ENCODE measurements around the gene WDR90.
"Not testable (repeated sequence)": the region's sequence is repeated elsewhere in the genome, so short reads cannot be mapped to it uniquely, and the experiment has no call there.

The WDR90 gene

GRCh38 chr16:689175-689897 is 40.2 kb downstream of the WDR90 start:
- DNase-seq (ENCODE audit: low spot score), result no peak

- DNase-seq (ENCODE audit: low spot score), result not testable (repeated sequence)
These were observed 42.1 kb downstream of the WDR90 start for GRCh38 chr16:691242-691641.

DNA sequence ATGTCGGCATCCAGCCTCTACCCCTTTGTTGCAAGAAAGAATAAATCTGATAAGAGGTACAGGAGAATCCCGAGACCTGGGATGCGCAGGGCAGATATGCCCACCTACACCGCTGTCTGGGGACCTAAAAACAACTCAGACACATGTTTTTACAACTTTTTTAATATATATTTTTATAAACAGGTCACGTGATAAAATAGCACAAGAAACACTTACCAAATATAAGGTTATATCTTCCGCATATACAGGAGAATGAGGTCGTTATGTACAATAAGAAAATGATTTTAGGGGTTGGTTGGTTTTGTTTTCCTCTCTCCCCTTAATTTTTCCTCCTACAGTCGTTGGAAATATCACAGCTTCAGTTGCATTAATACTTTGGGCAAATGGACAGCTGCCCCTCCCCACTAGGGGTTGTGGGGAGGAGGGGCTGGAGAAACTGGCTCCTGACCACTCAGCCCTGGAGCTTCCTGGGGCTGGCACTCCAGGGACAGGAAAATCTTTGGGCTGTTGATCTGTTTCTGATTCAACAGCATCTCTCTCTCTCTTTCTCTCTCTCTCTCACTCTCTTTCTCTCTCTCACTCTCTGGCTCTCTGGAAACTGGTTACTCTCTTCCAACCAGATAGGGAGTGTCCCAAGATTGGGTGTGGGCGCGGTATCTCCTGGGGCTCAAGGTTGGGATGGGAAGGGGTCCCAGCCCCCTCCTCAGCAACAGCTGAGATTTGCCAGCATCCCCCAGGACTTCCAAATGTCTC is 43.4 kb downstream of the WDR90 start:
- no peak for DNase-seq (ENCODE audit: low spot score)

DNA sequence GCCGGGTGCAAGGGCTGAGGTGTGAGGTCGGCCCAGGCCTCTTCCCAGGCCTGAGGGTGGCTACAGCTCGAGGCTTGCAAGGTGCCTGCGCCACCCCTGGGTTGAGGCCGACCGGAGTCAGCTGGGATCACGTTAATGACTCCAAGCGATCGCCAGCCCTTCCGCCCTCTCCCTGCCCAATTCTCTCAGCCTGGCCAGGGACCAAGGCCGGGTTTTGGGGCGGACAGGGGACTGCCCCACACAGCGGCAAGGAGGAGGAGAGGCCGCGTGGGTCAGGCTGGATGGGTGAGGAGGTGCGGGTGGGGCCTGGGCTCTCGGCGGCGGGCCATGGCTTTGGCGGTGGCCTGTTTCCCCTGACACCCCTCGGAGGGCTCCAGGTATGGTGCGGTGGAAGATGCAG is 44.2 kb downstream of the WDR90 start:
- DNase-seq (ENCODE audit: low spot score), result no peak

DNA sequence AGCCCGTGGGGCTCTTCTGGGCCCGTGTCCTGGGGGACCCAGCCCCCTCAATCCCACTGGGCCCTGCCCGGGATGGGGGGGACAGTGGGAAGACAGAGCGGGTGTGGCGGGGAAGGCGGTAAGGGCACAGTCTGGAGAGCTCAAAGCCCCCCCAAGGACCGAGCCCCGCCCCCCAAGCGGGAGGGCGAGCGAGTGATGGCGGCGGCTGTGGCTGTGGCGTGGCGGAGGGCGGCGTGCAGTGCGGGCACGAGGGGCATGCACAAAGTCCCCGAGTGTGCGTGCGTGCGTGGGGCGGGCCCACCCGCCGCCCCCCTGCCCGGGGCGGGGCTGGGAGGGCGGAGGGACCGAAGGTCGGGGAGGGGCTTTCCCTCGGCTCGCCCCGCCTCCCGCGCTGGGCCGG is 44.6 kb downstream of the WDR90 start:
- DNase-seq (ENCODE audit: low spot score), result no peak

- peak; percentile 77 for DNase-seq (ENCODE audit: low spot score)
These were observed 45.2 kb downstream of the WDR90 start for GRCh38 chr16:694187-694862.

DNA sequence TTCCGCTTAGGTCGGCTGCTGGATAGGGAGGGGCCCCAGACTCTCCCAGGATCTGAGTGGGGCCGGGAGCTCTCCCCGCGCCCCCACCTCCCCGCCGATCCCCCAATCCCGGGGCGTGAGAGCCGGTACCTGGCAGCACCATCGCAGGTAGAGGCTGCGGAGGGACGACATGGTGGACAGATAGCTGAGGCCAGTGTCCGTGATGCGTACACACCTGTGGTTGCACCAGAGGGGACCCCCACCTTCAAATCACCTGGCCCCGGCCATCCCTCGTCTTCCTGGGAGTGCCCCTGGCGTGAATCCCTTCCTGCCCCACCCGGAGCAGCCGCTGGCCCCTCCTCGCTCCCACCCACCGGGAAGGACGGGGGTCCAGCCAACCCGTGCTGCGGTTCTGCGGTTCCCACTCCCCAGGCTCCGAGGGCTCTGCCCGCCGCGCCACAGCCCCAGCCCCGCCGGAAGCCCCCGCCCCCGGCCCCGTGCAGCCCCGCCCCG is 45.7 kb downstream of the WDR90 start:
- no peak for DNase-seq (ENCODE audit: low spot score)

DNA sequence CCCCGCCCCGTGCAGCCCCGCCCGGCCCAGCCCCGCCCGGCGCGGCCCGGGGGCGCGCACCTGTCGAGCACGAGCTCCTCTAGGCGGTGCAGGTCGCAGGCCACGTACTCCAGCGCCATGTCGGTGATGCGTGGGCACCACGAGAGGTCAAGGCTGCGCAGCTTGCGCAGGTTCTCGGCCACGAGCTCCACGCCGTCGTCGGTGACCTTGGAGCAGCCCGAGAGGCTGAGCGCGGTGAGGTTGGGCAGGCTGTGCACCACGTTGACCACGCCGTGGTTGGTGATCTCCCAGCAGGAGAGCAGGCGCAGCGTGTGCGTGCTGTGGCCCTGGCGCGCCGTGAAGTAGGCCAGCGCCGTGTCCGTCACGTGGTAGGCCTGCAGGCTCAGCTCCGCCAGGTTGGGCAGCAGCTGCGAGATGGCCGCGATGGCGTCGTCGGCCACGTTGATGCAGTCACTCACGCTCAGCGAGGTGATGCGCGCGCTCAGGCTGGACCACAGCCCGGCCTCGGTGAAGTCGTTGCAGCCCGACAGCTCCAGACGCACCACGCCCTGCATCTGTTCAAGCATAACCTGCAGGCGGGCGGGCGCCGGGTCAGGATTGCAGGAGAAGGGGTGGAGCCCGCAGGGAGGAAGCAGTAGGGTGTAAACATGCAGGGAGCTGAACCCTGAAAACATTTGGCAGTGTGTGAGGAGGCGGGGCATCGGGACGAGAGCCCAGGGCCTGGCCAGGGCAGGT is 46.4 kb downstream of the WDR90 start:
- DNase-seq (ENCODE audit: low spot score), result no peak

DNA sequence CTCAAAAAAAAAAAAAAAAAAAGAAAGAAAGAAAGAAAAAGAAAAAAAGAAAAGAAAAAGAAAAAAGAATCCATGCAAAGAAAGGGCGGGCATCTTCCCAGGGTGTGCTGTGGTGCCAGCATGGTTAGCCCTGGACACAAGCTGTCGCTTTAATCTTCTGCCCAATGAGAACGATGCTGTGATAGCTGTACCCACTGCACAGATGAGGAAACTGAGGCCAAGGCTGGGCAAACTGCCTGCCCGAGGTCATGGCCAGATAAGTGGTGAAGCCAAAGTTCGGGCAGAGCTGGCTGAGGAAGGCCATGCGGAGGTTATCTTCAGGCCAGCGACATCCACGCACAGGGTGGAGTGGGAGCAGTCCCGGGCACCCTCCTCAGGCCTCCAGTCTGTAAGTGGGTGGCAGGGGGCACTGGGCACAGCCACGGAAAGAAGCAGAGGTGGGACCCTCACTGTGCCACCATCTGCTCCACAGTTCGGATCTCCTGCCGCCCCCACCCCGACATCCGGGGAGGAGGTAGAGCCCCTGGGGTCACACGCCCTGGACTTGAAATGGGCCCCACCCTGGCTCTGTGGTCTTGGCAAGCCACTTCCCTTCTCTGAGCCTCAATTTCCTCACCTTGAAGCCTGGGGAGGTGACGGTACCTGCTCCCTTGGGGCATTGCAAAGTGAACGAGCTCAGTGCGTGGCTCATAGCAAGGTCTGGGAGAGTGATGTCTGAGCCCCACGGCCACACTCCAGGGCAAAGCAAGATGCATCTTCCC is 49.9 kb downstream of the WDR90 start:
- no peak for DNase-seq (ENCODE audit: low spot score)

DNA sequence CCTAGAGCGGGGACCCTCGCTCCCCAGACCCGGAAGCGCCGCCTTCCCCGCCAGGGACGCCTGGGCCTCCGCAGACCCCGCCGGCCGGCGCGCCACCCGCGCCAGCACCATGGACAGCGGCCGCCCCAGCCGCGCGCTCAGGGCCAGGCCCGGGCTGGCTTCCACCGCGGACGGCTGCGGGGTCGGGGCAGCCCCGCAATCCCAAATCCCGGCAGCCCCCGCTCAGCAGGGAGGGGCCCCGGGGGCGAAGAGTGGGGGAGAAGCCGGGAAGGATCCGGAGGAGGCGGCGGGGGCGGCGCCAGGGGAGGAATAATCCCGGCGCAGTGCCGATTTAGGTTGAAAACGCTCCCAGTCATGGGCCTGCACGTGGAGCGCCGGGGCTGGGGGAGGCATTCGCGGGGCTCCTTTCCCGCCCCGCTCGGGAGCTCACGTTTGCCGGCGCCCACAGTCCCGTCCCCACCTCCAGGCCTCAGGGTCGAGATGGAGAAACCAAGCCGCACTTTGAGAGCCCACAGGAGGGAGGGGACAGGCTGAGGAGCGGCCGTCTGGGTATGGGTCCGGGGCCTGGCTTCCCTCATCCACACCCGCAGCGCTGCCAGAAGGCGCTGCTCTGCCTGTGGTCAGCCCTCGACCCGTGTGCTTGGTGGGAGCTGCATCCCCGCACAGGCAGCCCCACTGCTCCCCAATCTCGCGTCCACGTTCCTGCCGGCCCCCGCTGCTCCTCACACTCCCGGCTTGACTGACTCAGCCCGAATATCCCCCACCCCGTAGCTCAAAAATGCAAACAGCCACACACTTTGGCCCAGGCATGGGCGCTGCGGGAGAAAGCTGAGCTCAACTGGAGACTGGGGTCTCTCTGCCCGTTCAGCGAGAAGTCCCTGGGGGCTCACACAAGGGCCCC is 51.8 kb downstream of the WDR90 start:
- peak; percentile 86 for DNase-seq (ENCODE audit: low spot score)

DNA sequence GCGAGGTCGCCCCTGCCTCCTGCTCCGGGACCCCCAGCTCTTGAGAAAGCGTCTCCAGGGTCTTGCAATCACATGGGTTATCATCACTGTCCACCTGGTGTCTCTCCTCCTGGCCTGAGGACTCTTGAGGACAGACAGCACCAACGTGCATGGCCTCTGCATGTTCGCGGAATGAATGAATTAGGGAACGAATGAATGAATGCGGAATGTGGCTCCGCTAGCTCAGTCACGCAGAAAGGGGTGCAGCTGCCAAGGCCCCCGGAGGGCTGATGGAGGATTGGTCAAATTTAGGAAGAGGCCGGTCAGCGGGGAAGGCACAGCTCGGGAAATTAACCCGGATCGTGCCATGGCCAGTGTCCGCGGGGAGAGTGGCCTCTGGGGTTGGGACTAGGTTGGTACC is 53.2 kb downstream of the WDR90 start:
- DNase-seq (ENCODE audit: low spot score), result no peak

GRCh38 chr16:703406-703805 is 54.2 kb downstream of the WDR90 start:
- no peak for DNase-seq (ENCODE audit: low spot score)

GRCh38 chr16:704047-704446 is 54.9 kb downstream of the WDR90 start:
- DNase-seq (ENCODE audit: low spot score), result no peak

DNA sequence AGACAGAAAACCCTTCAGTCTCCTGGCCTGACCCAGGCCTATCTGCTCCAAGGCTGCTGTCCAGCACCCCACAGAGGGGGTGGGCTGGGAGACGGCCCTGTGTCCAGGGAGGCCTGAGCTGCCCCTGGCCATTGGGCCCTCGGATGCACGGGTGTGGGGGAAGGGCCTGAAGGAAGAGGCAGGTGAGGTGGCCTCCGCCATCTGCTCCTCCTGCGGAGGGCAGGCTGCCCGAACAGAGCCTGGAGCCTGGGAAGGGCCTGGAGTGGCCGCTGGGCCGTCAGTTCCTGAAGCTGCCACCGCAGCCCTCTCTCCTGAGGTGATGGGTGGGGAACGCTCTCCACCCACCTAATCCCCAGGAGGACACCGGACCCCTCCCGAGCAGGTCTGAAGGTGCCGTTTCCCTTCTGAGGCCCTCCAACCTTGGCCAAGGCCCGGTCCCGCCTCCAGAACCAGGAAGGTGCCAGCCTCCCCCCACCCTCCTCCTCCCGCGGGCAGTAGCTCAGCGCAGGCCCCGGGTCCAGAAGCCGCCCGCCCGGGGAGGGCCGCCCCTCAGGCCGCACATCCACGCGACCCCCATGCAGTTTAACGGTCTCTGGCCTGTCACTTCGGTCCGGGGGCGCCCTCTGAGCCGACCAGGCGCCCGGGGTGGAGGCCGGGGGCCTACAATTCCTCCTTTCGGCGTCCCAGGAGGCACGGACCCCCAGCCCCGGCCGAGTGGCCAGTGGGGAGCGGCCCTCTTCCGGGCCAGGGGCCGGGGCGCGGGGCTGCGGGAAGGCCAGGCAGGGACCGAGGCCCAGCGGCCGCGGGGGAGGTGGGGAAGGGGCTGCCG is 55.6 kb downstream of the WDR90 start:
- no peak for DNase-seq (ENCODE audit: low spot score)

- DNase-seq (ENCODE audit: low spot score), result no peak
These were observed 56.4 kb downstream of the WDR90 start, which contains the start of gene FBXL16 for GRCh38 chr16:705431-706188. Gene FBXL16, minus strand, starts transcription at chr16:705801. Its CDS starts 8,396 bp downstream, at chr16:697405.

DNA sequence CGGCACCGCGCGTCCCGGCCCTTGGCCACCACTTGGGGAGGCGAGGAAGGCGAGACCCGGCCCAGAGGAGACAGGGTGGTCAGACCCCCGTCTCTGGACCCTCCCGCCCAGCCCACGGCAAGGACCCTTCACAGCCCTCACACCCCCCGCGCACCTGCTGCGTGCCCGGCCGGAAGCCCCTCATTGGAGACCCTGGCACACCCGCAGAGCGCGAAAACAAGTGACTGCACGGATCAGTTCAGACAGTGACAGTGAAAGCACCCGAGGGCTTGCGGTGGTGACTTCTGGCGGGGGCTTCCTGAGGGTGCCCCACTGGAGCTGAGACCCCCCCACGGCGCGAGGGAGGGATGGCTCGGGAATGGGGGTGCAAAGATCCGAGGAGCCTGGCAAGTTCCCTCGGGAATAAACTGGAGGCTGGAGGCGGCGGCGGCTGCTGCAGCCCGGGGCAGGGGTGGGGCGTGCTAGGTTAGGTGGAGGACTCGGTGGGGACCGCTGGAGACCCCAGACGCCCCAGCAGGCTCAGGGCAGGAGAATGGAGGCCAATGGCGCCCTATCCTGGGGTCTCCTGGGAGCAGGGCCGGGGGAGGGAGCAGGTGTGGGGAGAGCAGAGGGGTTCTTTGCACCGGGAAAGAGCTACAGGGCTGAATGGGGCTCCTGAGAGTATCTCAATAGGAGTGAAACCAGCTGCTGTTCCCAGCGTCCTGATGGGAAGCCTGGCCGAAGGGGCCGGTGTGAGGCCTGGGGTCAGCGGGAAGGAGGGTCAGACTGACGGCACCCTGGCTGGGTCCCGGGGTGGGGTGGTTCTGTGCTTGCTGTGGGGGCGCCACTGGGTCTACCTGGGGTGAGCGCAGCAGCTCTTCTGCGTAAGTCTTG is 57.3 kb downstream of the WDR90 start:
- no peak for DNase-seq (ENCODE audit: low spot score)

DNA sequence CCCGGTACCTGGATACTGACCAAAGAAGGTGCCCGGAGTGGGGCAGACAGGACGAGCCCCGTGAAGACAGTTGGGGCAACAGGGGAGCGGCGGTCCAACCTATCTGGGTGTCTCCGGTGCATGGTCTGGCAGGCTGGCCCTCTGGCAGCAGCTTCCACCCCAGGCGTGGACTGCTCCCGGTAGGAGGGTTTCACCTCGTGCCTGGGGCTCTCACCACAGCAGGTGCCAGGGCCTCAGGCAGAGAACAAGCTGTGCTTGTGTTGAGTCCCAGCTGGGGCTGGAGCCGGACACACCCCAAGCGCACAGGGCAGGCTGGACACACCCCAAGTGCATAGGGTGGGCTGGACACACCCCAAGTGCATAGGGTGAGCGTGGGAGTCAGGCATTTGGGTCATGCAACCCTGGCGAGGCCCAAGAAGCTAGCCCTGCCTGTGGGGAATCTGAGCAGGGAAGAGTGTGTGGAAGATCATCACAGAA is 57.9 kb downstream of the WDR90 start:
- no peak for DNase-seq (ENCODE audit: low spot score)
